Erythroblast (primary cell): ENCODE measurements around the gene DCAF8.

ENCODE experiments used
- GATA1 ChIP-seq: IDR thresholded peaks from 2 replicates; pipeline ENCODE4 v1.6.1; 2011; ENCODE audit warnings: low read depth, mild to moderate bottlenecking, control low read depth, low read length, moderate library complexity
- POLR2A ChIP-seq: IDR thresholded peaks from 2 replicates; pipeline ENCODE4 v1.6.1; 2011; ENCODE audit warnings: mild to moderate bottlenecking, low read length

GRCh38 chr1:160197231-160197630, 65.1 kb downstream of the DCAF8 start:
- TF ChIP-seq POLR2A: no peak
- TF ChIP-seq GATA1: no peak
